HEK293 (cell line): Measurements from ENCODE around the gene NDST4.
A peak's percentile ranks its signal among the peaks of the same experiment; 100 is the strongest.

Source experiments
- CTCF ChIA-PET: fragments of 350-600 bp; formaldehyde crosslinking; extraction: SDS; loops from one replicate; lab custom pipeline; 2021; ENCODE audit warnings: antibody characterized with exemption; lab: Yijun Ruan, JAX
- POLR2A ChIA-PET: fragments of 300-600 bp; formaldehyde crosslinking; extraction: SDS; loops from one replicate; lab custom pipeline; 2020; ENCODE audit warnings: antibody characterized with exemption, inconsistent platforms; lab: Yijun Ruan, JAX
- H3K27ac ChIP-seq: fragments of 200-500 bp; sonication (Bioruptor generic); 2 replicates; pipeline ENCODE4 v1.5.1; 2014; ENCODE audit warnings: low read depth, low read length, control low read depth, inconsistent platforms; ENCODE audit errors: extremely low read depth
- H3K36me3 ChIP-seq, 2 experiments: fragments of 200-500 bp in 1 of 2; sonication (Bioruptor generic) in 1 of 2; 1 replicate in 1 of 2; 2 replicates in 1 of 2; pipeline ENCODE4 v1.5.1; 2014 to 2017; ENCODE audit warnings: inconsistent platforms in 2 of 2, low read length in 2 of 2; ENCODE audit not compliant: control insufficient read depth in 2 of 2, insufficient read depth in 1 of 2
- H3K4me1 ChIP-seq: fragments of 200-500 bp; sonication (Bioruptor generic); 2 replicates; pipeline ENCODE4 v1.5.1; 2014; ENCODE audit warnings: mild to moderate bottlenecking, low read length, inconsistent platforms; ENCODE audit not compliant: control insufficient read depth, insufficient read depth
- H3K4me3 ChIP-seq: 2 replicates; pipeline ENCODE4 v1.5.1; 2011; ENCODE audit warnings: low read depth, mild to moderate bottlenecking, control low read depth, low read length, moderate library complexity
- H3K9me3 ChIP-seq: fragments of 200-500 bp; sonication (Bioruptor generic); 2 replicates; pipeline ENCODE4 v1.5.1; 2014; ENCODE audit warnings: low read depth, low read length, inconsistent platforms; ENCODE audit not compliant: control insufficient read depth, insufficient read depth
- BCL11B ChIP-seq: fragments of 450-650 bp; formaldehyde crosslinking; IDR thresholded peaks from 2 replicates; pipeline ENCODE4 v1.5.1; 2016; ENCODE audit warnings: low read depth, missing biosample characterization, missing genetic modification characterization
- REPIN1 ChIP-seq: fragments of 450-650 bp; formaldehyde crosslinking; IDR thresholded peaks from 2 replicates; pipeline ENCODE4 v1.5.1; 2017; ENCODE audit warnings: missing biosample characterization, missing genetic modification characterization, low read depth
- TCF7L2 ChIP-seq: IDR thresholded peaks from 2 replicates; pipeline ENCODE4 v1.6.1; 2011; ENCODE audit warnings: low read depth, mild to moderate bottlenecking, inconsistent platforms, low read length, moderate library complexity, borderline replicate concordance
- TRIM28 ChIP-seq: IDR thresholded peaks from 2 replicates; pipeline ENCODE4 v1.6.1; 2011; ENCODE audit warnings: low read length, control low read depth, borderline replicate concordance
- ZIC2 ChIP-seq: fragments of 450-650 bp; formaldehyde crosslinking; IDR thresholded peaks from 2 replicates; pipeline ENCODE4 v1.5.1; 2016; ENCODE audit warnings: missing biosample characterization, missing genetic modification characterization
- ZNF146 ChIP-seq: fragments of 450-650 bp; formaldehyde crosslinking; IDR thresholded peaks from 2 replicates; pipeline ENCODE4 v1.5.1; 2016; ENCODE audit warnings: missing biosample characterization, missing genetic modification characterization
- ZNF157 ChIP-seq: fragments of 450-650 bp; formaldehyde crosslinking; IDR thresholded peaks from 2 replicates; pipeline ENCODE4 v1.5.1; 2016; ENCODE audit warnings: missing biosample characterization, missing genetic modification characterization
- ZNF16 ChIP-seq: fragments of 450-650 bp; formaldehyde crosslinking; IDR thresholded peaks from 2 replicates; pipeline ENCODE4 v1.5.1; 2016; ENCODE audit warnings: low read depth, missing biosample characterization, missing genetic modification characterization
- ZNF175 ChIP-seq: fragments of 450-650 bp; formaldehyde crosslinking; IDR thresholded peaks from 2 replicates; pipeline ENCODE4 v1.5.1; 2016; ENCODE audit warnings: missing biosample characterization, missing genetic modification characterization
- ZNF292 ChIP-seq: fragments of 450-650 bp; formaldehyde crosslinking; IDR thresholded peaks from 2 replicates; pipeline ENCODE4 v1.5.1; 2016; ENCODE audit warnings: low read depth, missing biosample characterization, missing genetic modification characterization, borderline replicate concordance
- ZNF311 ChIP-seq: fragments of 450-650 bp; formaldehyde crosslinking; IDR thresholded peaks from 2 replicates; pipeline ENCODE4 v1.5.1; 2017; ENCODE audit warnings: missing biosample characterization, missing genetic modification characterization, borderline replicate concordance
- ZNF394 ChIP-seq: fragments of 450-650 bp; formaldehyde crosslinking; IDR thresholded peaks from 2 replicates; pipeline ENCODE4 v1.5.1; 2016; ENCODE audit warnings: missing biosample characterization, missing genetic modification characterization, mild to moderate bottlenecking, moderate library complexity, borderline replicate concordance
- ZNF501 ChIP-seq: fragments of 450-650 bp; formaldehyde crosslinking; IDR thresholded peaks from 2 replicates; pipeline ENCODE4 v1.5.1; 2016; ENCODE audit warnings: missing biosample characterization, missing genetic modification characterization
- ZNF555 ChIP-seq: fragments of 450-650 bp; formaldehyde crosslinking; conservative IDR thresholded peaks from 2 replicates; pipeline ENCODE4 v1.5.1; 2017; ENCODE audit warnings: missing biosample characterization, mild to moderate bottlenecking, missing genetic modification characterization, inconsistent platforms
- ZNF621 ChIP-seq: fragments of 450-650 bp; formaldehyde crosslinking; IDR thresholded peaks from 2 replicates; pipeline ENCODE4 v1.5.1; 2017; ENCODE audit warnings: missing biosample characterization, missing genetic modification characterization
- ZNF623 ChIP-seq: fragments of 450-650 bp; formaldehyde crosslinking; IDR thresholded peaks from 2 replicates; pipeline ENCODE4 v1.5.1; 2016; ENCODE audit warnings: missing biosample characterization, missing genetic modification characterization
- ZNF830 ChIP-seq: fragments of 450-650 bp; IDR thresholded peaks from 2 replicates; pipeline ENCODE4 v1.5.0; 2018; ENCODE audit warnings: missing biosample characterization, missing genetic modification characterization, low read depth, mild to moderate bottlenecking, moderate library complexity
- TF ChIP-seq, protein P1 (sequence below): fragments of 450-650 bp; formaldehyde crosslinking; IDR thresholded peaks from 2 replicates; pipeline ENCODE4 v1.5.1; 2016; ENCODE audit warnings: missing biosample characterization, missing genetic modification characterization
- TF ChIP-seq, protein P2 (sequence below): fragments of 450-650 bp; formaldehyde crosslinking; IDR thresholded peaks from 2 replicates; pipeline ENCODE4 v1.5.1; 2016; ENCODE audit warnings: missing biosample characterization, missing genetic modification characterization
- TF ChIP-seq, protein P3 (sequence below): fragments of 450-650 bp; formaldehyde crosslinking; IDR thresholded peaks from 2 replicates; pipeline ENCODE4 v1.5.1; 2016; ENCODE audit warnings: missing biosample characterization, missing genetic modification characterization
- TF ChIP-seq, protein P4 (sequence below): fragments of 450-650 bp; formaldehyde crosslinking; IDR thresholded peaks from 2 replicates; pipeline ENCODE4 v1.5.1; 2016; ENCODE audit warnings: missing biosample characterization, missing genetic modification characterization
- TF ChIP-seq, protein P5 (sequence below): fragments of 450-650 bp; formaldehyde crosslinking; IDR thresholded peaks from 2 replicates; pipeline ENCODE4 v1.5.1; 2016; ENCODE audit warnings: missing biosample characterization, missing genetic modification characterization
- TF ChIP-seq, protein P6 (sequence below): fragments of 450-650 bp; formaldehyde crosslinking; IDR thresholded peaks from 2 replicates; pipeline ENCODE4 v1.5.1; 2017; ENCODE audit warnings: missing biosample characterization, missing genetic modification characterization
- TF ChIP-seq, protein P7 (sequence below): fragments of 450-650 bp; formaldehyde crosslinking; IDR thresholded peaks from 2 replicates; pipeline ENCODE4 v1.5.1; 2017; ENCODE audit warnings: missing biosample characterization, missing genetic modification characterization

NDST4 gene

DNA sequence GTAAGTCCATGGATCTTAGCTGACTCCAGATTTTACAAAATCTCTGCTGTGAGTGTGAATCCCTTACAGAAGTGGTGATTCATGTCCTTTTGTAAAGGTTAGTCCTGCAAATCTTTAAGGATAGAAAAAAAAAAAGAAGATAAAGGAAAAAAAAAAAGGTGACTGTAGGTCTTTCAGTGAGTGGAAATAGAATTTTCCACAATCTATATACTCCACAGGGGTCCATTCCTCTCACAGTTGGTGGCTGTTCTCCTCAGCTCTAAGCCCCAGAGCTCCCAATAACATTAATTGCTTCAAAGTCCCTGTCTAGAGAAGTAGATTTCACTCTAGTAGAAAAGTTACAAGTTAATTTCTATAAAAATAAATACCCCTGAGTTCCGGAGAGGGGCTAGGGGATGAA, 189.1 kb downstream of the NDST4 start:
- Histone ChIP-seq H3K9me3 (no peaks in the 10 kb centered on the region), H3K4me1 (peaks cover 14% of the 10 kb centered on the region), H3K27ac (no peak overlapping the region), H3K4me3 (no peak overlapping the region), H3K36me3 (no peaks in the 10 kb centered on the region)
- CTCF ChIA-PET = no interaction called here
- POLR2A ChIA-PET = no interaction called here
- TF ChIP-seq ZNF292 = no peak
- TF ChIP-seq, protein P1, sequence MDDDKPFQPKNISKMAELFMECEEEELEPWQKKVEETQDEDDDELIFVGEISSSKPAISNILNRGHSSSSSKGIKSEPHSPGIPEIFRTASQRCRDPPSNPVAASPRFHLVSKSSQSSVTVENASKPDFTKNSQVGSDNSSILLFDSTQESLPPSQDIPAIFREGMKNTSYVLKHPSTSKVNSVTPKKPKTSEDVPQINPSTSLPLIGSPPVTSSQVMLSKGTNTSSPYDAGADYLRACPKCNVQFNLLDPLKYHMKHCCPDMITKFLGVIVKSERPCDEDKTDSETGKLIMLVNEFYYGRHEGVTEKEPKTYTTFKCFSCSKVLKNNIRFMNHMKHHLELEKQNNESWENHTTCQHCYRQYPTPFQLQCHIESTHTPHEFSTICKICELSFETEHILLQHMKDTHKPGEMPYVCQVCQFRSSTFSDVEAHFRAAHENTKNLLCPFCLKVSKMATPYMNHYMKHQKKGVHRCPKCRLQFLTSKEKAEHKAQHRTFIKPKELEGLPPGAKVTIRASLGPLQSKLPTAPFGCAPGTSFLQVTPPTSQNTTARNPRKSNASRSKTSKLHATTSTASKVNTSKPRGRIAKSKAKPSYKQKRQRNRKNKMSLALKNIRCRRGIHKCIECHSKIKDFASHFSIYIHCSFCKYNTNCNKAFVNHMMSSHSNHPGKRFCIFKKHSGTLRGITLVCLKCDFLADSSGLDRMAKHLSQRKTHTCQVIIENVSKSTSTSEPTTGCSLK (tag by site-specific recombination) = no peak
- TF ChIP-seq, protein P2, sequence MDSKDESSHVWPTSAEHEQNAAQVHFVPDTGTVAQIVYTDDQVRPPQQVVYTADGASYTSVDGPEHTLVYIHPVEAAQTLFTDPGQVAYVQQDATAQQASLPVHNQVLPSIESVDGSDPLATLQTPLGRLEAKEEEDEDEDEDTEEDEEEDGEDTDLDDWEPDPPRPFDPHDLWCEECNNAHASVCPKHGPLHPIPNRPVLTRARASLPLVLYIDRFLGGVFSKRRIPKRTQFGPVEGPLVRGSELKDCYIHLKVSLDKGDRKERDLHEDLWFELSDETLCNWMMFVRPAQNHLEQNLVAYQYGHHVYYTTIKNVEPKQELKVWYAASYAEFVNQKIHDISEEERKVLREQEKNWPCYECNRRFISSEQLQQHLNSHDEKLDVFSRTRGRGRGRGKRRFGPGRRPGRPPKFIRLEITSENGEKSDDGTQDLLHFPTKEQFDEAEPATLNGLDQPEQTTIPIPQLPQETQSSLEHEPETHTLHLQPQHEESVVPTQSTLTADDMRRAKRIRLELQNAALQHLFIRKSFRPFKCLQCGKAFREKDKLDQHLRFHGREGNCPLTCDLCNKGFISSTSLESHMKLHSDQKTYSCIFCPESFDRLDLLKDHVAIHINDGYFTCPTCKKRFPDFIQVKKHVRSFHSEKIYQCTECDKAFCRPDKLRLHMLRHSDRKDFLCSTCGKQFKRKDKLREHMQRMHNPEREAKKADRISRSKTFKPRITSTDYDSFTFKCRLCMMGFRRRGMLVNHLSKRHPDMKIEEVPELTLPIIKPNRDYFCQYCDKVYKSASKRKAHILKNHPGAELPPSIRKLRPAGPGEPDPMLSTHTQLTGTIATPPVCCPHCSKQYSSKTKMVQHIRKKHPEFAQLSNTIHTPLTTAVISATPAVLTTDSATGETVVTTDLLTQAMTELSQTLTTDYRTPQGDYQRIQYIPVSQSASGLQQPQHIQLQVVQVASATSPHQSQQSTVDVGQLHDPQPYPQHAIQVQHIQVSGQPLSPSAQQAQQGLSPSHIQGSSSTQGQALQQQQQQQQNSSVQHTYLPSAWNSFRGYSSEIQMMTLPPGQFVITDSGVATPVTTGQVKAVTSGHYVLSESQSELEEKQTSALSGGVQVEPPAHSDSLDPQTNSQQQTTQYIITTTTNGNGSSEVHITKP (tag by site-specific recombination) = no peak
- no peak for TF ChIP-seq ZNF623 (tag by site-specific recombination)
- TF ChIP-seq REPIN1 (tag by site-specific recombination) = no peak
- no peak for TF ChIP-seq ZNF830 (tag by site-specific recombination)
- peak; percentile 47; the same call in 1 of the 2 replicates for TF ChIP-seq TCF7L2
- TF ChIP-seq ZNF555 (tag by site-specific recombination) = no peak
- TF ChIP-seq ZNF621 (tag by site-specific recombination) = no peak
- no peak for TF ChIP-seq TRIM28
- TF ChIP-seq, protein P3, sequence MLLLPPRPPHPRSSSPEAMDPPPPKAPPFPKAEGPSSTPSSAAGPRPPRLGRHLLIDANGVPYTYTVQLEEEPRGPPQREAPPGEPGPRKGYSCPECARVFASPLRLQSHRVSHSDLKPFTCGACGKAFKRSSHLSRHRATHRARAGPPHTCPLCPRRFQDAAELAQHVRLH (tag by site-specific recombination) = no peak
- TF ChIP-seq ZNF146 (tag by site-specific recombination) = no peak
- no peak for TF ChIP-seq ZNF175
- TF ChIP-seq BCL11B = no peak
- TF ChIP-seq, protein P4, sequence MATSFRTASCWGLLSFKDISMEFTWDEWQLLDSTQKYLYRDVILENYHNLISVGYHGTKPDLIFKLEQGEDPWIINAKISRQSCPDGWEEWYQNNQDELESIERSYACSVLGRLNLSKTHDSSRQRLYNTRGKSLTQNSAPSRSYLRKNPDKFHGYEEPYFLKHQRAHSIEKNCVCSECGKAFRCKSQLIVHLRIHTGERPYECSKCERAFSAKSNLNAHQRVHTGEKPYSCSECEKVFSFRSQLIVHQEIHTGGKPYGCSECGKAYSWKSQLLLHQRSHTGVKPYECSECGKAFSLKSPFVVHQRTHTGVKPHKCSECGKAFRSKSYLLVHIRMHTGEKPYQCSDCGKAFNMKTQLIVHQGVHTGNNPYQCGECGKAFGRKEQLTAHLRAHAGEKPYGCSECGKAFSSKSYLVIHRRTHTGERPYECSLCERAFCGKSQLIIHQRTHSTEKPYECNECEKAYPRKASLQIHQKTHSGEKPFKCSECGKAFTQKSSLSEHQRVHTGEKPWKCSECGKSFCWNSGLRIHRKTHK (tag by site-specific recombination) = no peak
- TF ChIP-seq ZNF157 = no peak
- no peak for TF ChIP-seq ZNF311 (tag by site-specific recombination)
- TF ChIP-seq, protein P5, sequence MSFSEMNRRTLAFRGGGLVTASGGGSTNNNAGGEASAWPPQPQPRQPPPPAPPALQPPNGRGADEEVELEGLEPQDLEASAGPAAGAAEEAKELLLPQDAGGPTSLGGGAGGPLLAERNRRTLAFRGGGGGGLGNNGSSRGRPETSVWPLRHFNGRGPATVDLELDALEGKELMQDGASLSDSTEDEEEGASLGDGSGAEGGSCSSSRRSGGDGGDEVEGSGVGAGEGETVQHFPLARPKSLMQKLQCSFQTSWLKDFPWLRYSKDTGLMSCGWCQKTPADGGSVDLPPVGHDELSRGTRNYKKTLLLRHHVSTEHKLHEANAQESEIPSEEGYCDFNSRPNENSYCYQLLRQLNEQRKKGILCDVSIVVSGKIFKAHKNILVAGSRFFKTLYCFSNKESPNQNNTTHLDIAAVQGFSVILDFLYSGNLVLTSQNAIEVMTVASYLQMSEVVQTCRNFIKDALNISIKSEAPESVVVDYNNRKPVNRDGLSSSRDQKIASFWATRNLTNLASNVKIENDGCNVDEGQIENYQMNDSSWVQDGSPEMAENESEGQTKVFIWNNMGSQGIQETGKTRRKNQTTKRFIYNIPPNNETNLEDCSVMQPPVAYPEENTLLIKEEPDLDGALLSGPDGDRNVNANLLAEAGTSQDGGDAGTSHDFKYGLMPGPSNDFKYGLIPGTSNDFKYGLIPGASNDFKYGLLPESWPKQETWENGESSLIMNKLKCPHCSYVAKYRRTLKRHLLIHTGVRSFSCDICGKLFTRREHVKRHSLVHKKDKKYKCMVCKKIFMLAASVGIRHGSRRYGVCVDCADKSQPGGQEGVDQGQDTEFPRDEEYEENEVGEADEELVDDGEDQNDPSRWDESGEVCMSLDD (tag by site-specific recombination) = no peak
- TF ChIP-seq, protein P6, sequence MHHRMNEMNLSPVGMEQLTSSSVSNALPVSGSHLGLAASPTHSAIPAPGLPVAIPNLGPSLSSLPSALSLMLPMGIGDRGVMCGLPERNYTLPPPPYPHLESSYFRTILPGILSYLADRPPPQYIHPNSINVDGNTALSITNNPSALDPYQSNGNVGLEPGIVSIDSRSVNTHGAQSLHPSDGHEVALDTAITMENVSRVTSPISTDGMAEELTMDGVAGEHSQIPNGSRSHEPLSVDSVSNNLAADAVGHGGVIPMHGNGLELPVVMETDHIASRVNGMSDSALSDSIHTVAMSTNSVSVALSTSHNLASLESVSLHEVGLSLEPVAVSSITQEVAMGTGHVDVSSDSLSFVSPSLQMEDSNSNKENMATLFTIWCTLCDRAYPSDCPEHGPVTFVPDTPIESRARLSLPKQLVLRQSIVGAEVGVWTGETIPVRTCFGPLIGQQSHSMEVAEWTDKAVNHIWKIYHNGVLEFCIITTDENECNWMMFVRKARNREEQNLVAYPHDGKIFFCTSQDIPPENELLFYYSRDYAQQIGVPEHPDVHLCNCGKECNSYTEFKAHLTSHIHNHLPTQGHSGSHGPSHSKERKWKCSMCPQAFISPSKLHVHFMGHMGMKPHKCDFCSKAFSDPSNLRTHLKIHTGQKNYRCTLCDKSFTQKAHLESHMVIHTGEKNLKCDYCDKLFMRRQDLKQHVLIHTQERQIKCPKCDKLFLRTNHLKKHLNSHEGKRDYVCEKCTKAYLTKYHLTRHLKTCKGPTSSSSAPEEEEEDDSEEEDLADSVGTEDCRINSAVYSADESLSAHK (tag by site-specific recombination) = no peak
- no peak for TF ChIP-seq ZNF501 (tag by site-specific recombination)
- TF ChIP-seq ZIC2 (tag by site-specific recombination) = peak; percentile 35; the same call in 1 of the 2 replicates
- TF ChIP-seq ZNF394 = no peak
- TF ChIP-seq, protein P7, sequence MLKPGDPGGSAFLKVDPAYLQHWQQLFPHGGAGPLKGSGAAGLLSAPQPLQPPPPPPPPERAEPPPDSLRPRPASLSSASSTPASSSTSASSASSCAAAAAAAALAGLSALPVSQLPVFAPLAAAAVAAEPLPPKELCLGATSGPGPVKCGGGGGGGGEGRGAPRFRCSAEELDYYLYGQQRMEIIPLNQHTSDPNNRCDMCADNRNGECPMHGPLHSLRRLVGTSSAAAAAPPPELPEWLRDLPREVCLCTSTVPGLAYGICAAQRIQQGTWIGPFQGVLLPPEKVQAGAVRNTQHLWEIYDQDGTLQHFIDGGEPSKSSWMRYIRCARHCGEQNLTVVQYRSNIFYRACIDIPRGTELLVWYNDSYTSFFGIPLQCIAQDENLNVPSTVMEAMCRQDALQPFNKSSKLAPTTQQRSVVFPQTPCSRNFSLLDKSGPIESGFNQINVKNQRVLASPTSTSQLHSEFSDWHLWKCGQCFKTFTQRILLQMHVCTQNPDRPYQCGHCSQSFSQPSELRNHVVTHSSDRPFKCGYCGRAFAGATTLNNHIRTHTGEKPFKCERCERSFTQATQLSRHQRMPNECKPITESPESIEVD (tag by site-specific recombination) = peak; percentile 69; the same call in 1 of the 2 replicates
- no peak for TF ChIP-seq ZNF16
